Transverse colon (tissue), 4 donors: ENCODE measurements around the gene BOD1. TPM values are rescaled to one million over a fixed set of nuclear protein-coding genes. Genes with fewer than 3 reads are reported as not detected.

Experiments used
- DNase-seq: peaks from one replicate; pipeline ENCODE4 v3.0.0-alpha.2; 2019
- H3K27ac ChIP-seq, 4 donors: fragments of 200-600 bp; sonication (generic); 2 replicates each; pipeline ENCODE4 v1.5.1; 2016 to 2018; ENCODE audit warnings: inconsistent platforms in 4 of 4
- H3K27me3 ChIP-seq: fragments of 200-600 bp; sonication (generic); 2 replicates; pipeline ENCODE4 v1.5.1; 2017; ENCODE audit warnings: inconsistent platforms
- H3K36me3 ChIP-seq, 4 donors: fragments of 200-600 bp; sonication (generic); 2 replicates each; pipeline ENCODE4 v1.5.1; 2017 to 2019; ENCODE audit warnings: inconsistent platforms in 4 of 4
- H3K4me1 ChIP-seq, 4 donors: fragments of 200-600 bp; sonication (generic); 2 replicates each; pipeline ENCODE4 v1.5.1; 2017 to 2020; ENCODE audit warnings: inconsistent platforms in 4 of 4
- H3K4me3 ChIP-seq, 4 donors: fragments of 200-600 bp; sonication (generic); 1 replicate in 1 of 4; 2 replicates in 3 of 4; pipeline versions ENCODE4 v1.5.1 to v1.6.1; 2017 to 2019; ENCODE audit warnings: inconsistent platforms in 4 of 4
- H3K9me3 ChIP-seq, 2 donors: fragments of 200-600 bp; sonication (generic); 2 replicates each; pipeline ENCODE4 v1.5.1; 2017 to 2019; ENCODE audit warnings: inconsistent platforms in 2 of 2
- EP300 ChIP-seq: sonication (generic); formaldehyde crosslinking; IDR thresholded peaks from one replicate; pipeline ENCODE4 v1.6.1; 2017; ENCODE audit warnings: antibody characterized with exemption, low read depth
- POLR2A ChIP-seq: fragments of 450-650 bp; IDR thresholded peaks from one replicate; pipeline ENCODE4 v1.6.1; 2016; ENCODE audit warnings: antibody characterized with exemption, mild to moderate bottlenecking, moderate library complexity
- POLR2AphosphoS5 ChIP-seq, 3 donors: sonication (generic); formaldehyde crosslinking; IDR thresholded peaks; one replicate each; pipeline ENCODE4 v1.6.1; 2016; ENCODE audit warnings: antibody characterized with exemption in 3 of 3
- WGBS, 2 donors: methylation state at CpG; one replicate each; pipeline ENCODE4 v1.1.5; 2018; ENCODE audit warnings: low coverage in 1 of 2; 5-methylcytosine and 5-hydroxymethylcytosine counted together
- in situ Hi-C, 4 donors: fragments of 200-750 bp; cut with MboI; loops; one replicate each; pipeline versions ENCODE4 v1.15.0 to v1.15.1; 2017; ENCODE audit warnings: low sequenced_read_pairs in 3 of 4, low pct_ligation_motif_present in 1 of 4, low pct_unique_long_range_greater_than_20kb in 1 of 4
- intact Hi-C: fragments of 100-400 bp; cut with DNase I; formaldehyde crosslinking; loops from one replicate; pipeline ENCODE4 v1.15.1; 2023; ENCODE audit warnings: low total_unique reads
- total RNA-seq, 4 donors: library from RNA; depleted of rRNA; stranded (reverse); fragments of >200 nt; gene quantifications; one replicate each; pipeline ENCODE4 v1.1.0, GENCODE V29; 2016
- TF ChIP-seq, protein P1 (sequence below), 5 experiments: fragments of 200-600 bp in 3 of 5; fragments of 450-650 bp in 2 of 5; sonication (generic) in 3 of 5; IDR thresholded peaks; 1 replicate in 2 of 5; 2 replicates in 3 of 5; pipeline ENCODE4 v1.5.1; 2016 to 2017; ENCODE audit warnings: antibody characterized with exemption in 5 of 5, inconsistent platforms in 3 of 5, mild to moderate bottlenecking in 2 of 5, moderate library complexity in 1 of 5

Gene BOD1
- total RNA-seq, 4 donors from 2014 or later: 5.6 to 38.6 (median 26.7) TPM

DNA sequence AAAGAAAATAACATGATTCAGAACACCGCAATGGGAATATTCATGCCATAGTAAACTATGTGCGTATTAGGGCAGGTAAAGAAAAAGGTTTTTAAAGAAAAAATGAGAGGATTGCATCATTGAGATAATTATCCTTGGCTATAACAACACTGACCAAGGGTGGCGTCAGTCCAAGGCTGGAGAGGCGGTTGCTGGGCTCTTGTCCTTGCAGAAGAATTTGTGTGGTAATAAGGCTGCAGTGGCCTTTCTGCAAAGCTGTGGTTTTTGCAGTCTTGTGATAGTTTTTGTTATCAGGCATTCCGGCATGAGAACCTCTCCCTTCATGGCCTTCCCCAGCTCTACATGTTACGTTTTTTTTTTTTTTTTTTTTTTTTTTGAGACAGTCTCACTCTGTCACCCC lies 14.0 kb downstream of the BOD1 start:
- H3K27me3 ChIP-seq: no peaks in the 10 kb centered on the region
- TF ChIP-seq POLR2AphosphoS5 (IDR thresholded peaks at IDR 0.05): no peak
- TF ChIP-seq, protein P1, sequence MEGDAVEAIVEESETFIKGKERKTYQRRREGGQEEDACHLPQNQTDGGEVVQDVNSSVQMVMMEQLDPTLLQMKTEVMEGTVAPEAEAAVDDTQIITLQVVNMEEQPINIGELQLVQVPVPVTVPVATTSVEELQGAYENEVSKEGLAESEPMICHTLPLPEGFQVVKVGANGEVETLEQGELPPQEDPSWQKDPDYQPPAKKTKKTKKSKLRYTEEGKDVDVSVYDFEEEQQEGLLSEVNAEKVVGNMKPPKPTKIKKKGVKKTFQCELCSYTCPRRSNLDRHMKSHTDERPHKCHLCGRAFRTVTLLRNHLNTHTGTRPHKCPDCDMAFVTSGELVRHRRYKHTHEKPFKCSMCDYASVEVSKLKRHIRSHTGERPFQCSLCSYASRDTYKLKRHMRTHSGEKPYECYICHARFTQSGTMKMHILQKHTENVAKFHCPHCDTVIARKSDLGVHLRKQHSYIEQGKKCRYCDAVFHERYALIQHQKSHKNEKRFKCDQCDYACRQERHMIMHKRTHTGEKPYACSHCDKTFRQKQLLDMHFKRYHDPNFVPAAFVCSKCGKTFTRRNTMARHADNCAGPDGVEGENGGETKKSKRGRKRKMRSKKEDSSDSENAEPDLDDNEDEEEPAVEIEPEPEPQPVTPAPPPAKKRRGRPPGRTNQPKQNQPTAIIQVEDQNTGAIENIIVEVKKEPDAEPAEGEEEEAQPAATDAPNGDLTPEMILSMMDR (IDR thresholded peaks at IDR 0.05): no peak
- no peak for TF ChIP-seq POLR2A
- no peak for TF ChIP-seq EP300
- no peak overlapping the region for H3K4me3 ChIP-seq
- no peak overlapping the region for H3K27ac ChIP-seq
- H3K9me3 ChIP-seq: no peaks in the 10 kb centered on the region
- H3K36me3 ChIP-seq: peaks cover 0 to 19% (median 7%) of the 10 kb centered on the region in 4 donors
- no peaks in the 10 kb centered on the region for H3K4me1 ChIP-seq
- WGBS, 2 donors: 69 to 90% methylated on average over 5 to 6 of the region's 6 CpGs
- in situ Hi-C loops: loop anchor here (25.0 kb wide), 1 partner anchor 710 kb away; no protein-coding TSS in a partner anchor
- DNase-seq: no peak
- intact Hi-C loops: no loop called here

DNA sequence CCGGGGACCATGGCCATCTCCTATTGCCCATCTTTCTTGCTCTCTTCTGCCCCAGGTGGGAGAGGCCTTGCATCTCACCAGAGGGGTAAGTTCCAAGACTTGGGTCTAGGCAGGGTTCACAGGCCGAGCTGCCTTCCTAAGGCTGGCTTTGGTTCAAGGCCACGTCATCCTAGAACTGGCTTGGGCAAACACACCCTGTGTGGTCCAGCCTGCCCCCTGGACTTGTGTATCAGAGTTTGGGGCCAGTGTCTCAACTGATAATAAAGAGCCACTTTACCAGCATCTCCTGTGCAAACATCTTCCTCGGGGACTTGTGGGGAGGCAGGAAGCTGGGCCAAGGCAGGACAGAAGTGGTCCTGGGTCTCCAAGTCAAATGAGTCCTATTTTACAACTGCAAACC lies 17.8 kb downstream of the BOD1 start:
- H3K27me3 ChIP-seq: no peaks in the 10 kb centered on the region
- no peak for TF ChIP-seq EP300
- no peak overlapping the region for H3K4me3 ChIP-seq
- 94% methylated on average over 4 of the region's 4 CpGs; no CpG with 5 or more reads in 1 of the 2 donors for WGBS, 2 donors
- H3K4me1 ChIP-seq: no peaks in the 10 kb centered on the region
- intact Hi-C loops (no loop called here), in situ Hi-C loops (no loop called here)
- no peak overlapping the region for H3K27ac ChIP-seq
- no peaks in the 10 kb centered on the region for H3K9me3 ChIP-seq
- DNase-seq: no peak
- H3K36me3 ChIP-seq: no peaks in the 10 kb centered on the region

DNA sequence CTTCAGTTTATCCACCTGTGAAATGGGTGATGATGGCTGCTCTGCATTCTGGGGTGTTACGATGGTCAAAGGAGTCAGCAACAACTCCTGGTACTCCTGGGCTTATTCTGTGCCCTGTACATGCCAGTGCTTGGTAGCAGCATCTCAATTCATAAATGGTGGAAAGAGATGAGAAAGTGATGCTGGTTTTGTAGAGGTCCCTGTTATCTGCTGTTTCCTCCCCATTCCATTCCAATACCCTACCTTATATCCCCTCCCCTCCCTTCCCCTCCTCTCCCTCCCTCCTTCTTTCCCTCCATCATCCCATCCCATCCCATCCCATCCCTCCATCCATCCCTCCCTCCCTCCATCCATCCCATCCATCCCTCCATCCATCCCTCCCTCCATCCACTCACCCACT lies 19.1 kb downstream of the BOD1 start:
- WGBS, 2 donors: 100% methylated on average over 1 of the region's 1 CpG; no CpG with 5 or more reads in 1 of the 2 donors
- peaks cover 6 to 10% of the 10 kb centered on the region in 2 donors for H3K9me3 ChIP-seq
- in situ Hi-C loops: no loop called here

DNA sequence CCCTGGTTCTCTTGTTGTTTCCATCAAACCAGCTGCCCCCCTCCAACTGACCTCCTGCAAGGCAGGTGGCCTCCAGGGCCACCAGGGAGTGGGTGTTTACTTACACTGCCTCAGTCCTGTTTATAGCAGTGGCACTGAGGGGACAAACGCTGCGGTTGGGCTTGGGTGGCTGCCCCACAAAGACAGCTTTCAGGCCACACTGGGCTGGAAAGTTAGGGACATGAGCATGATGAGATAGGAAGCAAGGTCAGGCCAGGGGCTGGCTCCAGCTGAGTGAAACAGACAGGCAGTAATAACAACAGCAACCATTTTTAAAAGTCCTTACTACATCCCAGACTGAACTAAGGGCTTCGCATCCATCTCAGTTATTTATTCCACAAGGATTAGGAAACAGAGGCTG lies 20.6 kb downstream of the BOD1 start:
- no peaks in the 10 kb centered on the region for H3K4me1 ChIP-seq
- intact Hi-C loops (no loop called here), in situ Hi-C loops (no loop called here)
- H3K36me3 ChIP-seq: no peaks in the 10 kb centered on the region
- H3K9me3 ChIP-seq: peaks cover 6 to 13% of the 10 kb centered on the region in 2 donors
- no peak overlapping the region for H3K4me3 ChIP-seq
- TF ChIP-seq POLR2A: no peak
- TF ChIP-seq EP300: no peak
- H3K27ac ChIP-seq: no peak overlapping the region
- no peaks in the 10 kb centered on the region for H3K27me3 ChIP-seq
- WGBS, 2 donors: 67 to 71% methylated on average over 1 to 3 of the region's 3 CpGs
- DNase-seq: no peak

More for the DNA sequence above, 19.1 kb downstream of the BOD1 start:
- H3K4me1 ChIP-seq: no peaks in the 10 kb centered on the region
- intact Hi-C loops: no loop called here
- no peak overlapping the region for H3K27ac ChIP-seq
- no peaks in the 10 kb centered on the region for H3K36me3 ChIP-seq
- H3K27me3 ChIP-seq: no peaks in the 10 kb centered on the region
- no peak for DNase-seq
- no peak overlapping the region for H3K4me3 ChIP-seq
- TF ChIP-seq POLR2A: no peak
- no peak for TF ChIP-seq EP300
- TF ChIP-seq, protein P1 (IDR thresholded peaks at IDR 0.05): no peak
- TF ChIP-seq POLR2AphosphoS5 (IDR thresholded peaks at IDR 0.05): no peak

DNA sequence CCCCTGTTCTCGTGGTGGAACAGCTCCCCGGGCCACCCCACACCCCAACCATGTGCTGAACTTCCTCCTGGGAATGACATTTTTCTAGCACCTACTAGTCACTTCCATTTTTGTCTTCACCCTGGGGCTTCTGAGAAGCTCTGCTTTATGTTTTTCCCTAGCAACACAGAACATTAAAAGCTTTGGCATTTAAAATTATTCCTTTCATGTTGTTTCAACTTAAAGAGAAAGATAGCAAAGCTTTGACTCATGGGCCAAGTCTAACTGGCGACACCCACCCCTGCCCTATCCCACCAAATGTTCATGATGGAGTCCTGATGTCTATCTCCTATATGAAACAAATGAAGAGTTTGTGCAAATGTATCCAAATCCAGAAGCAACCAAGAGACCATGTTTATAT lies 22.4 kb downstream of the BOD1 start:
- Histone ChIP-seq H3K27me3 (no peaks in the 10 kb centered on the region), H3K36me3 (no peaks in the 10 kb centered on the region), H3K27ac (no peak overlapping the region), H3K9me3 (peaks cover 6 to 13% of the 10 kb centered on the region in 2 donors), H3K4me3 (no peak overlapping the region), H3K4me1 (no peaks in the 10 kb centered on the region)
- TF ChIP-seq EP300 (no peak), POLR2A (no peak), POLR2AphosphoS5 (IDR thresholded peaks at IDR 0.05) (no peak)
- TF ChIP-seq, protein P1 (IDR thresholded peaks at IDR 0.05): no peak
- no peak for DNase-seq
- intact Hi-C loops: no loop called here
- in situ Hi-C loops: no loop called here
- 80% methylated on average over 3 of the region's 3 CpGs; no CpG with 5 or more reads in 1 of the 2 donors for WGBS, 2 donors
